ENCODE measurements around the gene BTBD19. TPM values are rescaled to one million over a fixed set of nuclear protein-coding genes. Genes with fewer than 3 reads are reported as not detected.

Gene BTBD19
- total and polyA plus RNA-seq, 2 donors (not counting 1 experiment from before 2014, with no cell fraction given): 5.0 to 8.7 TPM

DNA sequence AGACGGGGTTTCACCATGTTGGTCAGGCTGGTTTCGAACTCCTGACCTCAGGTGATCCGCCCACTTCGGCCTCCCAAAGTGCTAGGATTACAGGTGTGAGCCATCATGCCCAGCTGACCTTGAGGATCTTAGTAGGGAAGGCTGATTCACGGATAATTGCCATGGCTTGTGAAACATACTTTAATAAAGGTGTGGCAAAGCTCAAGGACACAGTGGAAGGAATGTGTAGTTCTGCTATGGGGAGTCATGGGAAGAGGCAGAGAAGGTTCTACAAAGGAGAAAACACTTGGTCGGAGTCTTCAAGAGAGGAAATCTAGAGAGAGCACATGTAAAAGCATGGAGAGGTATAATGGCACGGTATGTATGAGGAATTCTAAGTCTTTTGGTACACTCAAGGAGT is 47.4 kb downstream of the BTBD19 start:
- H3K4me1 ChIP-seq (ENCODE audit: control insufficient read depth, extremely low read depth, insufficient read depth, low read length): no peaks in the 10 kb centered on the region
- no peak overlapping the region for H3K4me2 ChIP-seq (ENCODE audit: extremely low read depth, insufficient read depth, low read length)
- H2AFZ ChIP-seq (ENCODE audit: low read length): no peak overlapping the region
- no peak overlapping the region for H3K27ac ChIP-seq (ENCODE audit: insufficient read depth, low read length)
- H3K79me2 ChIP-seq (ENCODE audit: control insufficient read depth, insufficient read depth, low read length): no peaks in the 10 kb centered on the region
- no peak overlapping the region for H3K4me3 ChIP-seq (replicated peaks in 1 of 4; ENCODE audit: control extremely low read depth in 1 of 4, insufficient read depth in 1 of 4, low read depth in 3 of 4, low read length in 4 of 4)
- no peak overlapping the region for H3K9ac ChIP-seq (ENCODE audit: insufficient read depth, low read length)
- H3K36me3 ChIP-seq (ENCODE audit: control insufficient read depth, insufficient read depth, low read length): peaks cover 2% of the 10 kb centered on the region
- no peak for DNase-seq (ENCODE audit: low read depth in 2 of 2)
- H3K9me3 ChIP-seq (ENCODE audit: control insufficient read depth, insufficient read depth, low read depth, low read length): no peaks in the 10 kb centered on the region
- no peaks in the 10 kb centered on the region for H4K20me1 ChIP-seq (ENCODE audit: control insufficient read depth, extremely low read depth, insufficient read depth, low read length)
- H3K27me3 ChIP-seq (ENCODE audit: control insufficient read depth, insufficient read depth, low read length): no peaks in the 10 kb centered on the region
- TF ChIP-seq EZH2 (IDR thresholded peaks at IDR 0.05; ENCODE audit: low read length, missing control alignments): no peak
- TF ChIP-seq, protein P1, sequence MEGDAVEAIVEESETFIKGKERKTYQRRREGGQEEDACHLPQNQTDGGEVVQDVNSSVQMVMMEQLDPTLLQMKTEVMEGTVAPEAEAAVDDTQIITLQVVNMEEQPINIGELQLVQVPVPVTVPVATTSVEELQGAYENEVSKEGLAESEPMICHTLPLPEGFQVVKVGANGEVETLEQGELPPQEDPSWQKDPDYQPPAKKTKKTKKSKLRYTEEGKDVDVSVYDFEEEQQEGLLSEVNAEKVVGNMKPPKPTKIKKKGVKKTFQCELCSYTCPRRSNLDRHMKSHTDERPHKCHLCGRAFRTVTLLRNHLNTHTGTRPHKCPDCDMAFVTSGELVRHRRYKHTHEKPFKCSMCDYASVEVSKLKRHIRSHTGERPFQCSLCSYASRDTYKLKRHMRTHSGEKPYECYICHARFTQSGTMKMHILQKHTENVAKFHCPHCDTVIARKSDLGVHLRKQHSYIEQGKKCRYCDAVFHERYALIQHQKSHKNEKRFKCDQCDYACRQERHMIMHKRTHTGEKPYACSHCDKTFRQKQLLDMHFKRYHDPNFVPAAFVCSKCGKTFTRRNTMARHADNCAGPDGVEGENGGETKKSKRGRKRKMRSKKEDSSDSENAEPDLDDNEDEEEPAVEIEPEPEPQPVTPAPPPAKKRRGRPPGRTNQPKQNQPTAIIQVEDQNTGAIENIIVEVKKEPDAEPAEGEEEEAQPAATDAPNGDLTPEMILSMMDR (conservative IDR thresholded peaks at IDR 0.05 in 1 of 2, IDR thresholded peaks at IDR 0.05 in 1 of 2; ENCODE audit: low read depth in 1 of 2, low read length in 2 of 2): no peak

DNA sequence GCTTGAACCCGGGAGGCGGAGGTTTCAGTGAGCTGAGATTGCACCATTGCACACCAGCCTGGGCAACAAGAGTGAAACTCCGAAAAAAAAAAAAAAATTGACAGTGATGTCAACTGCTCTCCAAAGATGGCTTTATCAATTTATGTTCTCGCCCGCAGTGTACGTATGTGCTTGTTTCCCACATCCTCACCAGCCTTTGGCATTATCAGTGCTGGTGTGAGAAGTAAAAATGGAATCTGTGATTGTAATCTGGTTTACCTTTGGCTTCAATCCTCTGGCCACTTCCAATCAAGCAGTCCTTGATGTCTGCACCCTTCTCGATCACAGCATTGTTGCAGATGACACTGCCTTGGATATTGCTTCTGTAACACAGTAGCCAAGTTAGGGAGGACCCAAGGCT is 49.1 kb downstream of the BTBD19 start:
- no peak for DNase-seq (ENCODE audit: low read depth in 2 of 2)
- TF ChIP-seq, protein P1 (conservative IDR thresholded peaks at IDR 0.05 in 1 of 2, IDR thresholded peaks at IDR 0.05 in 1 of 2; ENCODE audit: low read depth in 1 of 2, low read length in 2 of 2): no peak
- no peak for TF ChIP-seq EZH2 (IDR thresholded peaks at IDR 0.05; ENCODE audit: low read length, missing control alignments)

DNA sequence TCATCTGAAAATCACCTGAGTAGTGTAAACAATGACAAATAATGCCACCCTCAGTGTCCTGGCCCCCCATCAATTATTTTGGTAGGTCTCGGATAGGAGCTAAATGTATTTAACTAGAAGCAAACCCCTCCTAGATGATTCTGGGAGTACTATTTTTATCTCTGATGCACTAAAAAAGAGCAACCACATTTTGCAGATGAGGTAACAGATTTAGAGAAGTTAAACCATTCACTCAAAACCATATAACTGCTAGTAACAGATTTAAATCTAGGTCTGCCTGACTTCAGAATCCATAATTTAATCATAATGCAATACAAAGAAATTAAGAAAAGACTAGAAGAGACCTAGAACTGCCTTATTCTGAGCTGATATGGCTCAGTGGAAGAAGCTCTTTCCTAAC is 52.0 kb downstream of the BTBD19 start:
- H2AFZ ChIP-seq (ENCODE audit: low read length): no peak overlapping the region
- H3K4me3 ChIP-seq (replicated peaks in 1 of 4; ENCODE audit: control extremely low read depth in 1 of 4, insufficient read depth in 1 of 4, low read depth in 3 of 4, low read length in 4 of 4): no peak overlapping the region
- no peak for DNase-seq (ENCODE audit: low read depth in 2 of 2)
- H3K36me3 ChIP-seq (ENCODE audit: control insufficient read depth, insufficient read depth, low read length): peaks cover 2% of the 10 kb centered on the region
- H3K9ac ChIP-seq (ENCODE audit: insufficient read depth, low read length): no peak overlapping the region
- no peaks in the 10 kb centered on the region for H4K20me1 ChIP-seq (ENCODE audit: control insufficient read depth, extremely low read depth, insufficient read depth, low read length)
- no peaks in the 10 kb centered on the region for H3K79me2 ChIP-seq (ENCODE audit: control insufficient read depth, insufficient read depth, low read length)
- no peak overlapping the region for H3K4me2 ChIP-seq (ENCODE audit: extremely low read depth, insufficient read depth, low read length)
- H3K27ac ChIP-seq (ENCODE audit: insufficient read depth, low read length): no peak overlapping the region
- no peaks in the 10 kb centered on the region for H3K27me3 ChIP-seq (ENCODE audit: control insufficient read depth, insufficient read depth, low read length)
- no peaks in the 10 kb centered on the region for H3K4me1 ChIP-seq (ENCODE audit: control insufficient read depth, extremely low read depth, insufficient read depth, low read length)
- no peak for TF ChIP-seq EZH2 (IDR thresholded peaks at IDR 0.05; ENCODE audit: low read length, missing control alignments)
- TF ChIP-seq, protein P1 (conservative IDR thresholded peaks at IDR 0.05 in 1 of 2, IDR thresholded peaks at IDR 0.05 in 1 of 2; ENCODE audit: low read depth in 1 of 2, low read length in 2 of 2): no peak
- no peaks in the 10 kb centered on the region for H3K9me3 ChIP-seq (ENCODE audit: control insufficient read depth, insufficient read depth, low read depth, low read length)

More for the DNA sequence above, 49.1 kb downstream of the BTBD19 start:
- H3K79me2 ChIP-seq (ENCODE audit: control insufficient read depth, insufficient read depth, low read length): no peaks in the 10 kb centered on the region
- no peaks in the 10 kb centered on the region for H3K4me1 ChIP-seq (ENCODE audit: control insufficient read depth, extremely low read depth, insufficient read depth, low read length)
- no peak overlapping the region for H3K9ac ChIP-seq (ENCODE audit: insufficient read depth, low read length)
- no peak overlapping the region for H3K4me3 ChIP-seq (replicated peaks in 1 of 4; ENCODE audit: control extremely low read depth in 1 of 4, insufficient read depth in 1 of 4, low read depth in 3 of 4, low read length in 4 of 4)
- H2AFZ ChIP-seq (ENCODE audit: low read length): no peak overlapping the region
- H3K9me3 ChIP-seq (ENCODE audit: control insufficient read depth, insufficient read depth, low read depth, low read length): no peaks in the 10 kb centered on the region
- no peaks in the 10 kb centered on the region for H4K20me1 ChIP-seq (ENCODE audit: control insufficient read depth, extremely low read depth, insufficient read depth, low read length)
- H3K36me3 ChIP-seq (ENCODE audit: control insufficient read depth, insufficient read depth, low read length): peaks cover 2% of the 10 kb centered on the region
- no peaks in the 10 kb centered on the region for H3K27me3 ChIP-seq (ENCODE audit: control insufficient read depth, insufficient read depth, low read length)
- H3K4me2 ChIP-seq (ENCODE audit: extremely low read depth, insufficient read depth, low read length): no peak overlapping the region
- H3K27ac ChIP-seq (ENCODE audit: insufficient read depth, low read length): no peak overlapping the region

Measured in fibroblast of lung (primary cell).